ENCODE results near the gene ASB3.

DNA sequence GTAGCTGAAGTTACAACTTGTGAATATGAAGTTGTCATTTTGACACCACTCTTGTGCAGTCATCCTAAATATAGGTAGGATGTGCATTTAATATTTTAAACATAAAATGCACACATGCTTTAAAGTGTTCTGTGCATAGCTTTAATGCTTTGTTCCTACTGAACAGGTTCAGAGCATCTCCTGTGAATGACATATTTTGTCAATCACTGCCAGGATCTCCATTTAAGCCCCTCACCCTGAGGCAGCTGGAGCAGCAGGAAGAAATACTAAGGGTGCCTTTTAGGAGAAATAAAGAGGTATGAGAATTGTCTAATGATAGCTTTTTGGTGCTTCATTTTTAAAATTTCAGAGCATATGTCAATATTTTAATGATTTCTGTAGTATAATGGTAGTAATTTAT is 14.8 kb upstream of the ASB3 start:
- TF ChIP-seq USF2 (IDR thresholded peaks at IDR 0.05): no peak
- TF ChIP-seq, protein P1, sequence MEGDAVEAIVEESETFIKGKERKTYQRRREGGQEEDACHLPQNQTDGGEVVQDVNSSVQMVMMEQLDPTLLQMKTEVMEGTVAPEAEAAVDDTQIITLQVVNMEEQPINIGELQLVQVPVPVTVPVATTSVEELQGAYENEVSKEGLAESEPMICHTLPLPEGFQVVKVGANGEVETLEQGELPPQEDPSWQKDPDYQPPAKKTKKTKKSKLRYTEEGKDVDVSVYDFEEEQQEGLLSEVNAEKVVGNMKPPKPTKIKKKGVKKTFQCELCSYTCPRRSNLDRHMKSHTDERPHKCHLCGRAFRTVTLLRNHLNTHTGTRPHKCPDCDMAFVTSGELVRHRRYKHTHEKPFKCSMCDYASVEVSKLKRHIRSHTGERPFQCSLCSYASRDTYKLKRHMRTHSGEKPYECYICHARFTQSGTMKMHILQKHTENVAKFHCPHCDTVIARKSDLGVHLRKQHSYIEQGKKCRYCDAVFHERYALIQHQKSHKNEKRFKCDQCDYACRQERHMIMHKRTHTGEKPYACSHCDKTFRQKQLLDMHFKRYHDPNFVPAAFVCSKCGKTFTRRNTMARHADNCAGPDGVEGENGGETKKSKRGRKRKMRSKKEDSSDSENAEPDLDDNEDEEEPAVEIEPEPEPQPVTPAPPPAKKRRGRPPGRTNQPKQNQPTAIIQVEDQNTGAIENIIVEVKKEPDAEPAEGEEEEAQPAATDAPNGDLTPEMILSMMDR (IDR thresholded peaks at IDR 0.05): no peak
- no peak for TF ChIP-seq ESRRA (IDR thresholded peaks at IDR 0.05; ENCODE audit: borderline replicate concordance, low read length)
- TF ChIP-seq NFE2L2 (conservative IDR thresholded peaks at IDR 0.05; ENCODE audit: low read length): no peak
- no peak for TF ChIP-seq SMC3 (IDR thresholded peaks at IDR 0.05)
